Keratinocyte (primary cell): ENCODE measurements around the gene METAP1. TPM values are rescaled to one million over a fixed set of nuclear protein-coding genes. Genes with fewer than 3 reads are reported as not detected.

ENCODE experiments used
- DNase-seq: peaks from one replicate; pipeline ENCODE4 v3.0.0-alpha.2; 2011; ENCODE audit warnings: low read depth, missing footprints, low spot score
- FAIRE-seq: peaks from 2 replicates; lab custom pipeline; 2011; peaks lifted over from hg19 to GRCh38; lab: Jason Lieb, UNC
- H2AFZ ChIP-seq: 2 replicates; pipeline ENCODE4 v1.6.0; 2012; ENCODE audit warnings: low read length, control low read depth, inconsistent platforms; ENCODE audit not compliant: control insufficient read depth
- H3K27ac ChIP-seq: 2 replicates; pipeline ENCODE4 v1.5.1; 2011; ENCODE audit warnings: low read length; ENCODE audit not compliant: control insufficient read depth, insufficient read depth
- H3K27me3 ChIP-seq: 3 replicates; pipeline ENCODE4 v1.6.0; 2011; ENCODE audit warnings: low read length; ENCODE audit not compliant: control insufficient read depth, insufficient read depth; ENCODE audit errors: extremely low read depth
- H3K36me3 ChIP-seq, 2 experiments: 2 replicates in 1 of 2; 3 replicates in 1 of 2; pipeline ENCODE4 v1.5.1; 2011; ENCODE audit warnings: low read length in 2 of 2, mild to moderate bottlenecking in 1 of 2; ENCODE audit not compliant: control insufficient read depth in 2 of 2, insufficient read depth in 2 of 2; ENCODE audit errors: extremely low read depth in 1 of 2
- H3K4me1 ChIP-seq: 3 replicates; pipeline ENCODE4 v1.5.1; 2011; ENCODE audit warnings: low read length; ENCODE audit not compliant: control insufficient read depth, insufficient read depth; ENCODE audit errors: extremely low read depth
- H3K4me2 ChIP-seq: 3 replicates; pipeline ENCODE4 v1.6.0; 2011; ENCODE audit warnings: low read depth, low read length; ENCODE audit not compliant: control insufficient read depth, insufficient read depth; ENCODE audit errors: extremely low read depth
- H3K4me3 ChIP-seq, 3 experiments: fragments of 200-600 bp in 1 of 3; sonication (generic) in 1 of 3; 2 replicates in 2 of 3; 3 replicates in 1 of 3; pipeline ENCODE4 v1.5.1; 2011 to 2016; ENCODE audit warnings: low read length in 3 of 3, mild to moderate bottlenecking in 3 of 3, control low read depth in 2 of 3, inconsistent platforms in 1 of 3, low read depth in 1 of 3, mixed read lengths in 1 of 3, mixed run types in 1 of 3, moderate library complexity in 1 of 3; ENCODE audit not compliant: control insufficient read depth in 2 of 3, insufficient read depth in 2 of 3; ENCODE audit errors: extremely low read depth in 1 of 3
- H3K79me2 ChIP-seq: 2 replicates; pipeline ENCODE4 v1.6.0; 2012; ENCODE audit warnings: low read length; ENCODE audit not compliant: control insufficient read depth, insufficient read depth
- H3K9ac ChIP-seq: 3 replicates; pipeline ENCODE4 v1.6.0; 2011; ENCODE audit warnings: low read length; ENCODE audit not compliant: control insufficient read depth, insufficient read depth; ENCODE audit errors: extremely low read depth
- H3K9me1 ChIP-seq: 3 replicates; pipeline ENCODE4 v1.6.0; 2011; ENCODE audit warnings: low read length; ENCODE audit not compliant: control insufficient read depth, insufficient read depth; ENCODE audit errors: extremely low read depth
- H3K9me3 ChIP-seq: 2 replicates; pipeline ENCODE4 v1.5.1; 2012; ENCODE audit warnings: low read depth, low read length; ENCODE audit not compliant: control insufficient read depth
- H4K20me1 ChIP-seq: 3 replicates; pipeline ENCODE4 v1.6.0; 2011; ENCODE audit warnings: low read length; ENCODE audit not compliant: control insufficient read depth, insufficient read depth; ENCODE audit errors: extremely low read depth
- CTCF ChIP-seq, 3 experiments: IDR thresholded peaks in 1 of 3; conservative IDR thresholded peaks in 1 of 3; optimal IDR thresholded peaks in 1 of 3; 2 replicates in 2 of 3; 3 replicates in 1 of 3; pipeline versions ENCODE3 to v1.5.1; 2011; ENCODE audit warnings: low read length in 3 of 3, mild to moderate bottlenecking in 3 of 3, moderate library complexity in 2 of 3, control low read depth in 1 of 3, inconsistent platforms in 1 of 3; ENCODE audit not compliant: insufficient read depth in 2 of 3; ENCODE audit errors: extremely low read depth in 1 of 3
- EZH2 ChIP-seq: IDR thresholded peaks from one replicate; pipeline ENCODE4 v1.6.1; 2012; ENCODE audit warnings: inconsistent platforms, mild to moderate bottlenecking, low read length, moderate library complexity
- dilution Hi-C: fragments of 300-500 bp; cut with MboI; formaldehyde crosslinking; loops from one replicate; pipeline ENCODE4 v1.7.0; 2020; ENCODE audit warnings: low sequenced_read_pairs; ENCODE audit not compliant: extremely low pct_ligation_motif_present
- polyA plus RNA-seq, 5 experiments: library from polyadenylated mRNA; depleted of rRNA in 3 of 5; stranded (reverse) in 3 of 5; stranded (forward) in 1 of 5; unstranded in 1 of 5; fragments of >200 nt; gene quantifications; 1 replicate in 1 of 5; 2 replicates in 3 of 5; 3 replicates in 1 of 5; pipeline versions ENCODE4 v1.2.1 to v1.2.3, GENCODE V29; 2011 to 2012; ENCODE audit warnings: missing spikeins in 2 of 5, low read depth in 1 of 5, low replicate concordance in 1 of 5

METAP1 gene
- polyA plus RNA-seq, 1 donor (not counting 4 experiments of a cell fraction or from before 2014, with no cell fraction given), result 89.4 TPM

GRCh38 chr4:99033956-99034355 is 38.4 kb downstream of the METAP1 start:
- no peak overlapping the region for H3K27ac ChIP-seq
- no peaks in the 10 kb centered on the region for H3K4me1 ChIP-seq
- DNase-seq (no peak), FAIRE-seq (no peak)
- peaks cover 57% of the 10 kb centered on the region for H3K79me2 ChIP-seq
- no peak overlapping the region for H2AFZ ChIP-seq
- peaks cover 5 to 13% of the 10 kb centered on the region in 2 experiments for H3K36me3 ChIP-seq
- no peak overlapping the region for H3K4me3 ChIP-seq
- dilution Hi-C loops, result no loop called here
- H3K27me3 ChIP-seq, result no peaks in the 10 kb centered on the region
- H3K9ac ChIP-seq, result no peak overlapping the region
- no peaks in the 10 kb centered on the region for H4K20me1 ChIP-seq
- H3K4me2 ChIP-seq, result no peak overlapping the region
- no peak for TF ChIP-seq EZH2
- no peak for TF ChIP-seq CTCF (optimal IDR thresholded peaks at IDR 0.05 in 1 of 3, IDR thresholded peaks at IDR 0.05 in 1 of 3, conservative IDR thresholded peaks at IDR 0.05 in 1 of 3; ENCODE audit: extremely low read depth in 1 of 3, insufficient read depth in 2 of 3, low read length in 3 of 3)
- H3K9me3 ChIP-seq, result no peaks in the 10 kb centered on the region
- H3K9me1 ChIP-seq, result no peaks in the 10 kb centered on the region

GRCh38 chr4:99038213-99038612 is 42.7 kb downstream of the METAP1 start:
- TF ChIP-seq EZH2 (no peak), CTCF (optimal IDR thresholded peaks at IDR 0.05 in 1 of 3, IDR thresholded peaks at IDR 0.05 in 1 of 3, conservative IDR thresholded peaks at IDR 0.05 in 1 of 3; ENCODE audit: extremely low read depth in 1 of 3, insufficient read depth in 2 of 3, low read length in 3 of 3) (no peak)
- Histone ChIP-seq H3K9ac (no peak overlapping the region), H3K4me1 (no peaks in the 10 kb centered on the region), H3K36me3 (peaks cover 3 to 5% of the 10 kb centered on the region in 2 experiments), H3K9me1 (no peaks in the 10 kb centered on the region), H4K20me1 (no peaks in the 10 kb centered on the region), H2AFZ (no peak overlapping the region), H3K9me3 (no peaks in the 10 kb centered on the region), H3K79me2 (peaks cover 21% of the 10 kb centered on the region), H3K4me2 (no peak overlapping the region), H3K27ac (no peak overlapping the region), H3K27me3 (no peaks in the 10 kb centered on the region), H3K4me3 (no peak overlapping the region)
- DNase-seq (no peak), FAIRE-seq (no peak)
- dilution Hi-C loops, result no loop called here
